LHCN-M2 (cell line): ENCODE results near the gene UBE2H. TPM values are rescaled to one million over a fixed set of nuclear protein-coding genes. Genes with fewer than 3 reads are reported as not detected.
"Not testable (repeated sequence)": the region's sequence is repeated elsewhere in the genome, so short reads cannot be mapped to it uniquely, and the experiment has no call there.

Experiments
- DNase-seq: peaks from one replicate; pipeline ENCODE4 v3.0.0-alpha.2; 2012; ENCODE audit warnings: low read depth
- polyA plus RNA-seq: library from polyadenylated mRNA; unstranded; fragments of >200 nt; gene quantifications from one replicate; pipeline ENCODE4 v1.2.1, GENCODE V29; 2012; ENCODE audit warnings: missing spikeins
- total RNA-seq: library from RNA; depleted of rRNA; stranded (reverse); fragments of >200 nt; gene quantifications from 2 replicates; pipeline ENCODE4 v1.2.3, GENCODE V29; 2014; rRNA removed

UBE2H gene
- 61.3 and 72.6 TPM in 2 replicates for total RNA-seq
- polyA plus RNA-seq, result 49.9 TPM

DNA sequence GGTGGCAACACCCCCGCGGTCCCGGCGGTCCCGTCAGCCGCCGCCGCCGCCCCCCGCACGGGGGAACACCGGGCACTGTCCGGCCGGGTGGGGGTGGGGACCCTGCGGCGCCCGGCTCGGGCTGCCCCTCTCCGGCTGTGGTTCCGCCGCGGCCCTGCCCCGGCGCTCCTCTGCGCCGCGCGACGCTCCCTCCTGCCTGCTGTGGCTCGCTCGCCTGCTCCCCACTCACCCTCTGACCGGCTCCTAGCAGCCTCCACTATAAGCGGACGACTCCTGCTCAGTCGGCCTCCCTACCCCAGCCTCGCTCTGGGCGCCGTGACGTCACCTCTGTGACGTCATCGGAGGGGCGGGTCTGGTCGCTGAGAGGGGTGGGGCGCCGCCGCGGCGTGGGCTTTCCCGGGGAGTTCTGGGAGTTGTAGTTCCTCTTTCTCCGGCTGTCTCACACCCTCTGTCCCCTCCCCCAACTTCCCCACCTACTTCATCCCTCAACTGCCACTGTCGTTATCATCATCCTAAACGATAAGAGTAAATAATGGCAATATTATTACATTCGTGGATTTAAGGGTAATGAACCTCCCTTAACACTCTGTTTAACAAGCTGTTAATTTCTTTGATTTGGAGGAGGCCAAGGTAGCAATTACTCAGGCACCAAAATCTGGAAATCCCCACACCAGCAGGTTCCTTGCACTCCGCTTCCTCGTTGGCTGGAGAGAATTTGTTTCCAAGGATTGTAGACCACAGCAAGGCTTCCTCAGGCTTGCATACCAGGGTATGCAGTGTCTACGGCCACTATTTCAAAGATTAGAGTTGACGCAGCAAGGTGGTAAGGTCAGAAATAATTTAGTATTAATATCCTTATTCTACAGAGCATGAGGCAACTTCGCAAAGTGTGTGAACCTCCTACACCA is at the start of gene UBE2H:
Gene UBE2H, minus strand, starts transcription at position 308 of the 908 bp plus-strand sequence. CDS start 405 bp downstream, outside the sequence.
- peak; percentile 93 for DNase-seq

DNA sequence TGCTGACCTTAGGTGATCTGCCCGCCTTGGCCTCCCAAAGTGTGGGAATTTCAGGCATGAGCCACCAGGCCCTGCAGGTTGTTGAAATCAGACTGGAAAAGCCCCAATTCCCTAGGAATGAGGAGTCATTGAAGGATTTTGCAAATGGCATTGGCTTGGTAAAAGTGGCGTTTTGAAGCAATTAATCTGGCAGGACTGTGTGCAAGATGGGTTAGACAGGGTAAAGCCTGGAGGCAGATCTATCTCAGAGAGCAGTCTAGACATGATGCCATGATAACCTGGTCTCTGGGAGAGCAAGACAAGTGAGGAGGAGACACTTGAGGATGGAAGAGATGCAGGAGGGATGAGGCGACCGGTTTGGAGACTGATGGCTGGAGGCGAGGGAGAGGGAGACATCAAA is 45.7 kb upstream of the UBE2H start:
- no peak for DNase-seq

DNA sequence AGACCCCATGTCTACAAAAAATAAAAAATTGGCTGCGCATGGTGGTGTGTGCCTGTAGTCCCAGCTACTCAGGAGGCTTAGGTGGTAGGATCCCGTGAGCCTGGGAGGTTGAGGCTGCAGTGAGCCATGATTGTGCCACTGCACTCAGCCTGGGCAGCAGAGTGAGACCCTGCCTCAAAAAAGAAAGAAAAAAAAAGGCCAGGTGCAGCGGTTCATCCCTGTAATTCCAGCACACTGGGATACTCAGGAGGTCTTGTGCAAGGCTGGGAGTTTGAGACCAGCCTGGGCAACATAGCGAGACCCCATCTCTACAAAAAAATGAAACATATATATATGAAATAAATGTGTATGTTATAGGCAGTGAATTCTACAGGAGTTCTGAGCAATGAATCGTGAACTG is 44.5 kb upstream of the UBE2H start:
- DNase-seq, result no peak

DNA sequence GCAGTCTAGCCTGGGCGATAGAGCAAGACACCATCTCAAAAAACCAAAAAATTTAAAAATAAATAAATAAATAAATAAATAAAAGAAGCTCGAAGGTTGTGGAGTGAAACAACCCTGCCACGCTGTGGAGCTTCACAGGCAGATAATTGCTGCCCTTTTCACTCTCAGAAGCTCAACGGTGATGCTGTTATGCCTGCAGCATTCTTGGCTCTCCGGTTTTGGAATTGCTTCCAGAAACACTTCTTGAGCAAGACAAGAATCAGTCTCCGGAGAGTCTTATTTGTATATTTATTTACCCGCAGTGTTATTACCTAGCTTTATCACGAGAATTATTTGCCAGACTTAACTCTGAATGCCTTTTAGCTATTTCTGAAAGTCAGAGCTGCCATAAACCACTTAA is 40.5 kb upstream of the UBE2H start:
- no peak for DNase-seq

DNA sequence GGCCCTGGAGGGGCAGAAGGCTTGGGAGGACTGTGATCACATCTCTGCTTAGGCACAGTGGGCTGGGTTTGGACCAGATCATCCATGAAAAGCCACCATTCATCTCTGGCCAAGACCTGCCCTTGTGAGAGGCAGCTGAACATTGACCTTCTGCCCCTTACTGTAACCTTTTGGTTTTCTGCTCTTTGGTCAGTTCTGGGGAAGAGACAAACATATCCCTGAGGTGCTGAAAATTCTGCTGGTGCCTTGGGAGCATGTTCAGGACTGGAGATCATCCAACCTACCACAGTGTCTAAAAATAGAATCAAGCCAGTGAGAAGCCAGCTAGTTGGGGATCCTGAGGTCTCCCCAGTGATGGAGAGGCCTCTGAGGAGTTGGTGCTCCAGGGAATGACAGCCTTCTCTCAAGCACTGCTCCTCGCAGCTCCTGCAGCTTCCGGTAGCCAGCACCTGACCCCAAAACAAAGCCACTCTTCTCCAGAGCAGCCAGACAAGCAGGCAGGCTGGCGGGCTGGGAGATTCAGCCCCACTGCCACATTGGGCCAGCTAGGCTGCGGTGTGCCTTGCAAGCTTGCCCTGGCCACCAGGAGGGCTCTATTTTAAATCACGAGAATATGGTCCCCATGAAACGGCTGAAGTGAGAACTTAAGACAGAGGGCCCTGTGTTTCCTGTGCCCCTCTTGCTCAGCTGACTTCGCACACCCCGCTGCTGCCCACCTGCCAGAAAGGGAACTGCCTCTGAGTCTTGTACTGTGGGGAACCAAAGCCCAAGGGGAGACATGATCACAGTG is 37.8 kb upstream of the UBE2H start:
- DNase-seq, result peak; percentile 17

DNA sequence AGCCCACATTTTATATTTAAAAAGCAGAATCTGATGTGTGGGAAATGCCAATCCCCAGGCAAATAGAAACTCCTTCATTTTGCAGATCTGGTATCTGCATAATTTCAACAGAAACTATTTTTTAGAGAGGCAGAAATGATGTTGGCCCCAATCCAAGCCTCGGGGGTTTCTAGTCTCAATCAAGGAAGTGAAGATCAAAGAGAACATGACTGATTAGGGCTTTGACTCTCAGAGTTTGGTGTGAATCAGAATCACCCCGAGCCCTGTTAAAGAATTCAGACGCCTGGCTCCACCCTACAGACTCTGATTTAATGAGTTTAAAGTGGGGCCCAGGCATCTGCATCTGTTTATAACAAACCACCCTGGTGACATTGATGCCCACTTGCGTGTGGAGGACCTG is 36.7 kb upstream of the UBE2H start:
- no peak for DNase-seq

DNA sequence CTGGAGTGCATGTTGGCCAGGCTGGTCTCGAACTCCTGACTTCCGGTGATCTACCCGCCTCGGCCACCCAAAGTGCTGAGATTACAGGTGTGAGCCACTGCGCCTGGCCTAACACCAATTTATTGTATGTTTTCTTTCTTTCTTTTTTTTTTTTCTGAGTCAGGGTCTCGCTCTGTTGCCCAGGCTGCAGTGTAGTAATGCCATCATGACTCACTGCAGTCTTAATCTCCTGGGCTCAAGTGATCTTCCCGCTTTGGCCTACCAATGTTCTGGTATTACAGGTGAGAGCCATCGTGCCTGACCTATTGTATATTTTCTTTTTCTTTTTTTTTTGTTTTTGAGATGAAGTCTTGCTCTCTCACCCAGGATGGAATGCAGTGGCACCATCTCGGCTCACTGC is 33.8 kb upstream of the UBE2H start:
- no peak for DNase-seq

DNA sequence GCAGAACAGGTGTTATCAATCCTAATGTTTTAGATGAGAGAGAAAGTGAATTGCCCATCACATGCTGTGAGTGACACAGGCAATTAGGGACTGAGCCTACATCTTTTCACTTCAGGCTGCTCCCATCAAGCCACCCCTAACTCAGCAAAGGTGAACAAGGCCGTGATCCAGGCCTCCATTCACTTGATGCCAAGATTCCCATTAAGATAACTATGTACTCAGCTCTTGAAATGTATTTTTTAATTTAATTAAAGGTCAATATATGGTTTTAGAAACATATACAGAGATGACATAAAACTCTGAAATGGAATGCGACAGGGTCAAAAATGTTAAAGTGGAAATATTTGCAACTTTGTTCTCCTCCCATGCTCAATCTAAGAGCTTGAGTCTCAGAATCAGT is 27.9 kb upstream of the UBE2H start:
- DNase-seq, result no peak

DNA sequence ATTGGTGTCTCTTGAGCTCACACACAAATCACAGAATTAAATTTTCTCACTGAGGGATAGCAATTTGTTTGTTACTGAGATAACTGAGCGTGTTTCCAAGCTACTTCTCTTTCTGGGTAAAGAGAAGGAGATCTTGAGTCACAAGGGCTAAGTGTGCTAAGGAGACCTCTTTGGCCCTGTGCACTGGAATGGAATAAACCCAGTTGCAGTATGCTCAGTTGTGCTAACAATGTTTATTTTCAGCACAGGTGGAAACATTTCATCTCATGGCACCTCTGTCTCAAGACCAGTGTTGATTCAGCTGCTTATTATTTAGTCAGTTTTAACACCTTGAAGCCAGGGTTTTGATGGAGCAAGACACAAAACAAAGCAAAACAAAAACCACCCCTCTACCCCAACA is 22.5 kb upstream of the UBE2H start:
- DNase-seq, result no peak

DNA sequence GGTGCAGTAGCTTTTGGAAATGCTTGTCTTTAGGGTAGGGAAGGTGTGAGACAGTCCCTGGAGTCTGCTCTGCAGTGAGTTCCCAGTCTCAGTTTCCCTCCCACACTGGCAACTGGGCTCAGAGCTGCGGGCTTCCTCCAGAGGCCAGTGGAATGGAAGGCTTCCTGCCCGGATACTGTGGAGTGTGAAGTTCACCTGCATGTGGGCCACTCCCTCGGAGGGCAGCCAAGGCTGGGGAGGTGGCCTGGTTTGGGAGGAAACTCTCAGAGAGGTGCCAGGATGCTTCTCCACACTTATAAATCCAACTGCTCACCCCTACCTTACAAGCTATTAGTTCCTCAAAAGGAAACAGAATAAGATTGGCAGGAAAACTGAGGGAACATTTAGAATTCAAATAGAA is 18.1 kb upstream of the UBE2H start:
- DNase-seq, result no peak

DNA sequence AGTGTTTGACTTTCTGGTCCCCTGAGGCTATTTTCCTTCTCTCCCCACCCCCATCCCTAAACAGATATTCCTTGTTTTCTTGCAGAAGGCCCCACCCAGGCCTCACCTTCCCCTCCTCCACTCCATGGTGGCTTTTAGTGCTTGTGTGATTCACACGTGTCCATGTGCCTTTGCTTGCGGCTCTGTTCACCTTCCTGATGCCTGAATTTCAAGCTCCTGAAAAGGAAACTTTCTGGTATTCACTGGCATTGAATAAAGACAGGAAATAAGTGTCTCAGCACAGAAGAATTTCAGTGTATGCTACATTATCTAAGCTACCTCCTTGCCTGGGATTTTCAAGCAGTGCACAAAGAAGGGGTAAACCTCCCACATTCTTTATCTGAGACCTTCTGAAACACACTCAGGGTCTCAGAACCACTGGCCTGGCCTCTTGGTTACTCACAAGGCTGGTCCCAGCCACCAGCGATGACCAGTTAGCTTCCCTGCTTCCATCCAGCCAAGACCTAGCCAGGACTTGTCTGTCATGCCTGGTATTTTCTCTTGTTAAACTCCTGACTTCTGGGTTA is 17.2 kb upstream of the UBE2H start:
- peak; percentile 42 for DNase-seq

DNA sequence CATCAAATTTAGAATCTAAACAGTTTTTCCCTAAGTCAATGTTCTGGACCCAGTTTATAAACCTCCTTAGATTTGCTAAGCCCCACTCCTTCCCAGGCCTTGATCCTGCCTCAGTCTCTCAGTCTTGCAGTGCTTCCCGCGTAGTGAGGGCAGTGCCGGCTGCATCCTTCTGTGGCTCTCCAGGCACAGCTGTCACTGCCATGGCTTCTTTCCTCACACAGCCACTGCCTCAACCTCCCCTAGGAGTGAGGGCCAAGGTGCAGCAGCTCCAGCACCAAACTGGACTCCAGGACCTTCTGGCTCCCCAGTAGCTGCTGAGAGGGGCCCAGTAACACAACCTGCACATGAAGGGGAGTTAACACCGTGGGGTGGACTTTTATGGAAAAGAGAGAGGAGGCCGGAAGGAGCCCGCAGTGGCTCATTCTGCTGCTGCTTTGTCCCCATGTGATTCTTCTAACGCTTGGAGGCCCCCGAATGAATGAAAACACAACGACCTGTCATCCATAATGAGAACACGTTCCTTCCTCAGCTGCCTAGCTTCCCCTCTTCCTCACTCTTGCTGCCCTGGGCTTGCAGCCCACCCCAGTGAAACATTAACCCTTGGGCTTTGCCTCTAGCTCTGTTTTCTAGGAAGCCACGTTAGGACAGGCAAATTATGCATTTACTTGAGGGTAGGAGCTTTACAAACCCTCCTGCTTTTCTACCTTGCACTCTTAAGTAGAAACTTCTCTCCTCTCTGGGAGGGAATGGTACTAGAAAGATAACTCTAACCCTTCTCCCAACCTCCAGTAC is 16.0 kb upstream of the UBE2H start:
- no peak for DNase-seq

DNA sequence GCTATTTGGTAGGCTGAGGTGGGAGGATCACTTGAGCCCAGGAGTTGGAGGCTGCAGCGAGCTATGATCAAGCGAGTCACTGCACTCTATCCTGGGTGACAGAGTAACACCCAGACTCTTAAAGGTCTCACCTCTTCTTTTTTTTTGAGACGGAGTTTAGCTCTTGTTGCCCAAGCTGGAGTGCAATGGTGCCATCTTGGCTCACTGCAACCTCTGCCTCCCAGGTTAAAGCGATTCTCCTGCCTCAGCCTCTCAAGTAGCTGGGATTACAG is 7.4 kb upstream of the UBE2H start:
- DNase-seq, result not testable (repeated sequence)

DNA sequence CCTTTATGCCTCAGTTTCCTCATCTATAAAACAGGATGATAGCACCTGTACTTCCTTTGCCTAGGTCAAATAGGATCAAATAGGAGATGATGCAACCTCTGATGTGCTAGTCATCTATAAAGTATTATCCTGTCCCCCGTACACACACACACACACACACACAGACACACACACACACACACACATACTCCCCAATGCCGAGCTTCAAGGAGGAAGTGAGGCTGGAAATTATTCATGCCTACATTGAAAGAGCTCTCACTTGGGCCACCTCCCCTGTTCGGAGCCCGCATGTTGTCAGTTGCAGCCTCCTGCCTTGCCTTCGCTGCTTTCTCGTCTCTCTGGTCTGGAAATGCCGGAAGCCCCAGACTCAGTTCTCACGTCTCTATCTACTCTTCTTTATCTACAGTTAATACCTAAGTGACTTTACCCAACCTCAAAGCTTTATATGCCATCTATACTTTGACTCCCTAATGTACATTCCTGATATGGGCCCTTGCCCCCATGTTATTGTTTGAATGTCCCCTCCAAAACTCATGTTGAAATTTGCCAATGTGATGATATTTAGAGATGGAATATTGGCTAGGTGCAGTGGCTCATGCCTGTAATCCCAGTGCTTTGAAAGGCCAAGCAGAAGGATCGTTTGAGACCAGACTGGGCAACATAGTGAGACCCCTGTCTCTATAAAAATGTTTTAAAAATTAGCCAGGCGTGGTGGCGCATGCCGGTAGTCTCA is 6.9 kb upstream of the UBE2H start:
- DNase-seq, result no peak

DNA sequence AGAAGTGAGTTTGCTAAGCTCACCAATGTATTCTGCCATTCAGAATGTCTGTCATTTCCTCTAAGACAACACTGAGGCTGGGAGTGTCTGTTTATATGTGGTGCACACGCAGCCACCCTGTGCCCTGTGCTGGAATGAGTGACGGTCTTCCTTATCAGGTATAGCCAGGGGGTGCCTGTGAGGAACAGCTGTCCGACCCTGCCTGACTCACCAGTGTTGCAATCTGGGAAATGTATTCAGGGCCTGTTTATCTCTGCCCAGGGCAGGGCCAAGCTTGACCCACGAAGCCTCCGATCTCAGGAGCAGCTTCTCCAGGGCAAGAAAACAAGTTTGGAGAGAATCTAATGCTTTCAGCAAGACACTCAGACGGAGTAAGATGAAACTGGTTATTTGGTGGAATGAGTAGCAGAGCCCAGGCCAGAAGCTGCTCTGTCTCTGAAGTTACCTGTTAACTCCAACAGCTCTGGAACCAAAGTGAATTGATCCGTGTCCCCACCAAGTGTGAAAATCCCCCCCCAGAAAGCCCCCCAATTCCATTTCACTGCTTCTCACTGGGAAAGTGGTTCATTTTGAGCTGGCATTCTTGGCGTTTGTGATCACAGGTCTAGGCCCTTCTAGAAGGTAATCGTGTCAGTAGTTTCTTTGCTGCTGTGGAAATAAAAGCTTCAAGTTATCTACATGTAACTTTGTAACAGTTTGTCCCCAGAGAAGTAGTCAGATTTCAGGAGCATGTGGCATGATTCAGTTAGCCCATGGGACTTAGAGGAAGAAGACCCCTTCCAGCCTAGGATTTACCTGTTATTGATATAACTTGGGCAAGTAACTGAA is 6.1 kb upstream of the UBE2H start:
- DNase-seq, result peak; percentile 92

DNA sequence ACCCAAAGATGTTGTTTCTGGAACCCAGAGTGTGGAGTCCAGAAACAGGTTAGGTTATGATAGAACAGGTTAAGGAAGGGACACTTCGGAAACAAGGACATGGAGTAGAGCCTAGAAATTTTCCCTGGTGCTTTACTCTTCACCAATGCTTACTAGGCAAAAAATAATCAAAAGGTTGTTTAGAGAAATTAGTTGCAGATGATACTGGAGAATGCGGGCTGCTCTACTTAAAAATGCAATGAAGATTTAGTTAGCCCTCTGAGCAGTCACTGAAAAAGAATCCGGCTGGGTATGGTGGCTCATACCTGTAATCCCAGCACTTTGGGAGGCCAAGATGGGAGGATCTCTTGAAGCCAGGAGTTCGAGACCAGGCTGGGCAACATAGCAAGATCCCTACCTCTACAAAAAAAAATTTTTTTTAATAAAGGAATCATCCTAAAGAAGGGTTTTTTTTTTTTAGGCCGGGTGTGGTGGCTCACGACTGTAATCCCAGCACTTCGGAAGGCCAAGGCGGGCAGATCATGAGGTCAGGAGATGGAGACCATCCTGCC is 3.3 kb upstream of the UBE2H start:
- DNase-seq, result no peak

DNA sequence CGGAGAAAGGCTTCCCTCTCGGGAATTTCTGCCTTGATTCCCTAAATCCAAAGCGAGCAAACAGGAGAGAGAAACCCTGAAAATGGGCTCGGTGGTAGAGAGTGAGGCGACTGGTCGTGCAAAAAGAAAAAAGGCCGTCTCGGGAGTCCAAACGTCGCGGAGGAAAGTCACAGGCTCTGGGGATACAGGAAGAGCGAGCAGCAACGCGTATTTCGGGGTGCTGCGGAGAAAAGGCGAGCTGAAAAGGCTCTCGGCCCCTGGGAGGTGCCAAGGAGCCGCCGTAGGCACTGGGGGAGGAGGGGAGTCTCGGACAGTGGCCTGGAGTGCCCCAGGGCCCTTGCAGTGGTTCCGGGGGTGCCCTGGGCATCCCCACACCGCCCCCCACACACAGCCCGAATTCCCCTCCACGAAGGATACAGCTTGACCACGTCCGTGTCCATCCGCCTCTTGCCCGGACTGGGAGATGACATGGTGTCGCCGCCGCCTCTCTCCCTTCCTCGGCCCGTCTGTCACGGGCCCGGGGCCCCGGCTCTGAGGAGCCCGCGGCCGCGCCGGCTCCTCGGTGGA is 591 bp downstream of the UBE2H start:
- DNase-seq, result peak; percentile 58

DNA sequence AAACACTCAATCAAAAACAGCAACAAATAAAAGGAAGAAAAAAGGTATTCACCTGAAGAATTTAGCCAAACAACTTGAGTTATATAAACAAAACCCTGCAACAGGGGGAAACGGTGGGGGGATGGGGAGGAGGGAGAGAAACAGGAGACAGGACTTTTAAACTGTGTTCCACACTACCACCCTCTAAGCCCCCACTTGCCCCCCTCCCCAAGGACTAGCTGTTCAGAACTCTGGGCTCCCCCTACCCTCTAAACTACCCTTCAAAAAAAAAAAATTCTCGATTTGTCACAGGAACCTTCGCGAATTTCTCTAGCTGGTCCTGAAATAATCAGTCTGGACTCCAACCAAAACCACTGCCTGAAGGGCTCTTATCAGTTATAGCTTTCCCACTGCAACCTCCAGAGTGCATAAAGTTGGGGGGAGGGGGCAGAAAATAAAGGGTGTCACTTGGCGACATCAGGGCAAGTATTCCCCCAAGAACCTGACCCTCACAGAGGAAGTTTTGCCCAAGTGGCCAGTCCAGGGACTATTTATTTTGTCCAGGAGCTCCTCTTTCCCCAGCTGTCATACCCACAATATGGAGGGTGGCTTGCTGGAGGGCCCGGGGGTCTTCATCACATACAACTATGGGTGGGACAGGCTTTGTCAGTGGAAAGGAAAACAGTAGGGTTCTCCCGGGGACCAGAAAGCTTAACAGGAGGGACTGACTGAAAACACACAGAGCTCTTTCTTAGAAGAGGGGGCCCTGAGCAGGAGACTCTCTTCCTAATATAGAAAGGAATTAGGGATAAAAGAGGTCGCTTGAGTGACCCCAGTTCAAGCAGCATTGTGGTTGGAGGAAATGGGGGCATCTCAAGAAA is 1.3 kb downstream of the UBE2H start:
- DNase-seq, result peak; percentile 40

DNA sequence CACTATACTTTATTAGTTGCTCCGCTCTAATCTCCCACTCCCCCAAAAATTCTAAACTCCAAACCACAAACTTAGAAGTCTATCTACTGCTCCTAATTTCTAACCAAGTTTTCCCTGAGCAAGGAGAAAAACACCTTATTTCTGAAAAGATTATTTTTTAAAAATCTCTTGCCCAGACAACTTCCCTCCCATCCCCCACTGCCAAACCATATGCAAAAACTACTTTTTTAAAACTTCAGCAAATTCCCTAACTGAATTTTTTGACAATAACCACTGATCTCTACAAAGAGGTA is 1.9 kb downstream of the UBE2H start:
- no peak for DNase-seq
